Esophagus squamous epithelium (tissue), 5 donors: ENCODE data around the gene SLC35F3. TPM values are rescaled to one million over a fixed set of nuclear protein-coding genes. Genes with fewer than 3 reads are reported as not detected.

Experiments used
- DNase-seq: peaks from one replicate; lab custom pipeline; 2025; lab: John Stamatoyannopoulos, UW
- H3K27ac ChIP-seq, 4 donors: fragments of 200-600 bp; sonication (generic); one replicate each; pipeline ENCODE4 v1.5.1; 2016 to 2019; ENCODE audit warnings: mild to moderate bottlenecking in 1 of 4
- H3K27me3 ChIP-seq, 4 donors: fragments of 200-600 bp; sonication (generic); 1 replicate in 3 of 4; 2 replicates in 1 of 4; pipeline versions ENCODE4 v1.5.1 to v1.6.0; 2017 to 2021; ENCODE audit warnings: antibody characterized with exemption in 1 of 4
- H3K36me3 ChIP-seq, 3 donors: fragments of 200-600 bp; sonication (generic); one replicate each; pipeline ENCODE4 v1.5.1; 2016 to 2019
- H3K4me1 ChIP-seq, 3 donors: fragments of 200-600 bp; sonication (generic); one replicate each; pipeline ENCODE4 v1.5.1; 2017 to 2019
- H3K4me3 ChIP-seq, 4 donors: fragments of 200-600 bp; sonication (generic); 1 replicate in 3 of 4; 2 replicates in 1 of 4; pipeline ENCODE4 v1.5.1; 2016 to 2019; ENCODE audit warnings: mild to moderate bottlenecking in 2 of 4, moderate library complexity in 1 of 4
- H3K9me3 ChIP-seq, 3 donors: fragments of 200-600 bp; sonication (generic); one replicate each; pipeline ENCODE4 v1.5.1; 2016 to 2019
- CTCF ChIP-seq, 6 experiments: fragments of 450-650 bp in 4 of 6; fragments of 200-600 bp in 2 of 6; sonication (generic) in 2 of 6; IDR thresholded peaks; one replicate each; pipeline ENCODE4 v1.5.1; 2016 to 2019; ENCODE audit warnings: antibody characterized with exemption in 6 of 6, mild to moderate bottlenecking in 4 of 6, moderate library complexity in 4 of 6
- POLR2A ChIP-seq, 4 donors: fragments of 450-650 bp; IDR thresholded peaks; one replicate each; pipeline ENCODE4 v1.6.1; 2017; ENCODE audit warnings: antibody characterized with exemption in 4 of 4, mild to moderate bottlenecking in 4 of 4, moderate library complexity in 3 of 4
- WGBS, 2 donors: methylation state at CpG; one replicate each; pipeline ENCODE4 v1.1.5; 2018; 5-methylcytosine and 5-hydroxymethylcytosine counted together
- intact Hi-C: fragments of 100-400 bp; cut with DNase I; formaldehyde crosslinking; loops from one replicate; pipeline ENCODE4 v1.15.0; 2022
- total RNA-seq, 4 donors: library from RNA; depleted of rRNA; stranded (reverse); fragments of >200 nt; gene quantifications; one replicate each; pipeline ENCODE4 v1.1.0, GENCODE V29; 2016
- donor health status: DM: yes; HTN: yes; CAD: no.

The SLC35F3 gene
- total RNA-seq, 4 donors from 2014 or later, result 0.13 to 0.99 (median 0.55) TPM

- Histone ChIP-seq H3K27me3 (no peaks in the 10 kb centered on the region), H3K4me1 (no peaks in the 10 kb centered on the region), H3K4me3 (no peak overlapping the region), H3K27ac (no peak overlapping the region), H3K9me3 (no peaks in the 10 kb centered on the region), H3K36me3 (no peaks in the 10 kb centered on the region)
- intact Hi-C loops, result no loop called here
- TF ChIP-seq POLR2A (IDR thresholded peaks at IDR 0.05), result no peak
- no peak for TF ChIP-seq CTCF (IDR thresholded peaks at IDR 0.05)
- no peak for DNase-seq
- WGBS, 2 donors, result 88 to 94% methylated on average over 1 of the region's 1 CpG
These were observed 38.6 kb upstream of the SLC35F3 start for GRCh38 chr1:233865902-233866301.

GRCh38 chr1:233867028-233867427 lies 37.4 kb upstream of the SLC35F3 start:
- no peaks in the 10 kb centered on the region for H3K9me3 ChIP-seq
- DNase-seq, result no peak
- H3K27me3 ChIP-seq, result no peaks in the 10 kb centered on the region
- WGBS, 2 donors, result 60 to 70% methylated on average over 2 of the region's 2 CpGs
- H3K36me3 ChIP-seq, result no peaks in the 10 kb centered on the region
- no peaks in the 10 kb centered on the region for H3K4me1 ChIP-seq
- no peak overlapping the region for H3K27ac ChIP-seq
- TF ChIP-seq CTCF (IDR thresholded peaks at IDR 0.05) (no peak), POLR2A (IDR thresholded peaks at IDR 0.05) (no peak)
- H3K4me3 ChIP-seq, result no peak overlapping the region
- intact Hi-C loops, result no loop called here

- no peak for DNase-seq
- Histone ChIP-seq H3K27ac (no peak overlapping the region), H3K9me3 (no peaks in the 10 kb centered on the region), H3K36me3 (no peaks in the 10 kb centered on the region), H3K27me3 (no peaks in the 10 kb centered on the region), H3K4me3 (no peak overlapping the region), H3K4me1 (no peaks in the 10 kb centered on the region)
- 48 to 52% methylated on average over 2 of the region's 2 CpGs for WGBS, 2 donors
- intact Hi-C loops, result no loop called here
- TF ChIP-seq POLR2A (IDR thresholded peaks at IDR 0.05), result no peak
- TF ChIP-seq CTCF (IDR thresholded peaks at IDR 0.05), result no peak
These were observed 36.0 kb upstream of the SLC35F3 start for GRCh38 chr1:233868461-233868860.

- Histone ChIP-seq H3K27me3 (no peaks in the 10 kb centered on the region), H3K27ac (no peak overlapping the region), H3K4me1 (no peaks in the 10 kb centered on the region), H3K36me3 (no peaks in the 10 kb centered on the region), H3K4me3 (no peak overlapping the region), H3K9me3 (no peaks in the 10 kb centered on the region)
- TF ChIP-seq POLR2A (IDR thresholded peaks at IDR 0.05) (no peak), CTCF (IDR thresholded peaks at IDR 0.05) (no peak)
- no peak for DNase-seq
- intact Hi-C loops, result no loop called here
These were observed 34.8 kb upstream of the SLC35F3 start for GRCh38 chr1:233869680-233870079.

GRCh38 chr1:233873666-233874065 lies 30.8 kb upstream of the SLC35F3 start:
- WGBS, 2 donors, result 77% methylated on average over 4 of the region's 4 CpGs

More at GRCh38 chr1:233873666-233874065, 30.8 kb upstream of the SLC35F3 start:
- no peaks in the 10 kb centered on the region for H3K36me3 ChIP-seq
- no peaks in the 10 kb centered on the region for H3K4me1 ChIP-seq
- TF ChIP-seq CTCF (IDR thresholded peaks at IDR 0.05), result no peak
- TF ChIP-seq POLR2A (IDR thresholded peaks at IDR 0.05), result no peak
- no peaks in the 10 kb centered on the region for H3K9me3 ChIP-seq
- intact Hi-C loops, result no loop called here
- no peak overlapping the region for H3K4me3 ChIP-seq
- H3K27me3 ChIP-seq, result no peaks in the 10 kb centered on the region
- DNase-seq, result no peak
- no peak overlapping the region for H3K27ac ChIP-seq
